Mononuclear cell (primary cell): ENCODE data around the gene CBX8. TPM values are rescaled to one million over a fixed set of nuclear protein-coding genes. Genes with fewer than 3 reads are reported as not detected.

Experiments
- H3K27me3 ChIP-seq: 2 replicates; pipeline ENCODE4 v1.6.0; 2011; ENCODE audit warnings: low read length, control low read depth; ENCODE audit not compliant: insufficient read depth
- H3K4me1 ChIP-seq: 2 replicates; pipeline ENCODE4 v1.5.1; 2011; ENCODE audit warnings: mild to moderate bottlenecking, low read length, control low read depth; ENCODE audit not compliant: insufficient read depth
- H3K4me3 ChIP-seq: 2 replicates; pipeline ENCODE4 v1.5.1; 2011; ENCODE audit warnings: mild to moderate bottlenecking, low read length, moderate library complexity
- H3K9me3 ChIP-seq: 2 replicates; pipeline ENCODE4 v1.5.1; 2011; ENCODE audit warnings: low read depth, mild to moderate bottlenecking, control low read depth, low read length
- total RNA-seq: library from RNA; depleted of rRNA; stranded (reverse); fragments of >200 nt; gene quantifications from one replicate; pipeline ENCODE4 v1.2.3, GENCODE V29; 2012

Gene CBX8
- total RNA-seq, result 1.2 TPM

GRCh38 chr17:79796763-79797491, at the start of gene CBX8:
Gene CBX8 (minus strand): TSS chr17:79797077. CDS start chr17:79796998, 79 bp downstream.
- Histone ChIP-seq H3K4me1 (peaks cover 51% of the 10 kb centered on the region), H3K9me3 (no peaks in the 10 kb centered on the region), H3K27me3 (peaks cover 55% of the 10 kb centered on the region), H3K4me3 (peak within 1 kb of the TSS; percentile 63)

- Histone ChIP-seq H3K4me1 (peaks cover 53% of the 10 kb centered on the region), H3K27me3 (peaks cover 66% of the 10 kb centered on the region), H3K9me3 (no peaks in the 10 kb centered on the region), H3K4me3 (no peak overlapping the region)
Observed at GRCh38 chr17:79845601-79845949, 48.7 kb upstream of the CBX8 start.

- H3K9me3 ChIP-seq, result no peaks in the 10 kb centered on the region
- H3K4me1 ChIP-seq, result peaks cover 58% of the 10 kb centered on the region
- H3K4me3 ChIP-seq, result no peak overlapping the region
- H3K27me3 ChIP-seq, result peaks cover 69% of the 10 kb centered on the region
Observed at GRCh38 chr17:79844869-79845600, 48.2 kb upstream of the CBX8 start.

GRCh38 chr17:79843816-79844800, 47.2 kb upstream of the CBX8 start:
- Histone ChIP-seq H3K9me3 (no peaks in the 10 kb centered on the region), H3K4me1 (peaks cover 63% of the 10 kb centered on the region), H3K27me3 (peaks cover 73% of the 10 kb centered on the region), H3K4me3 (no peak overlapping the region)

GRCh38 chr17:79843474-79843815, 46.6 kb upstream of the CBX8 start:
- H3K4me3 ChIP-seq, result no peak overlapping the region
- peaks cover 63% of the 10 kb centered on the region for H3K4me1 ChIP-seq
- no peaks in the 10 kb centered on the region for H3K9me3 ChIP-seq
- H3K27me3 ChIP-seq, result peaks cover 72% of the 10 kb centered on the region

- H3K27me3 ChIP-seq, result peaks cover 66% of the 10 kb centered on the region
- no peaks in the 10 kb centered on the region for H3K9me3 ChIP-seq
- H3K4me1 ChIP-seq, result peaks cover 65% of the 10 kb centered on the region
- H3K4me3 ChIP-seq, result no peak overlapping the region
Observed at GRCh38 chr17:79842656-79843473, 46.0 kb upstream of the CBX8 start.

GRCh38 chr17:79842136-79842655, 45.3 kb upstream of the CBX8 start:
- Histone ChIP-seq H3K9me3 (no peaks in the 10 kb centered on the region), H3K27me3 (peaks cover 62% of the 10 kb centered on the region), H3K4me3 (no peak overlapping the region), H3K4me1 (peaks cover 72% of the 10 kb centered on the region)

GRCh38 chr17:79841369-79842135, 44.7 kb upstream of the CBX8 start:
- H3K4me3 ChIP-seq, result no peak overlapping the region
- H3K27me3 ChIP-seq, result peaks cover 58% of the 10 kb centered on the region
- H3K9me3 ChIP-seq, result no peaks in the 10 kb centered on the region
- H3K4me1 ChIP-seq, result peaks cover 78% of the 10 kb centered on the region

- Histone ChIP-seq H3K4me3 (no peak overlapping the region), H3K4me1 (peaks cover 82% of the 10 kb centered on the region), H3K9me3 (no peaks in the 10 kb centered on the region), H3K27me3 (peaks cover 51% of the 10 kb centered on the region)
Observed at GRCh38 chr17:79840989-79841286, 44.1 kb upstream of the CBX8 start.

- peaks cover 46% of the 10 kb centered on the region for H3K27me3 ChIP-seq
- H3K4me3 ChIP-seq, result no peak overlapping the region
- peaks cover 82% of the 10 kb centered on the region for H3K4me1 ChIP-seq
- no peaks in the 10 kb centered on the region for H3K9me3 ChIP-seq
Observed at GRCh38 chr17:79840269-79840988, 43.6 kb upstream of the CBX8 start.

- peaks cover 82% of the 10 kb centered on the region for H3K4me1 ChIP-seq
- peak within 1 kb of the TSS; percentile 73 for H3K4me3 ChIP-seq
- H3K27me3 ChIP-seq, result peaks cover 42% of the 10 kb centered on the region
- no peaks in the 10 kb centered on the region for H3K9me3 ChIP-seq
Observed at GRCh38 chr17:79839356-79840268, 42.7 kb upstream of the CBX8 start, which contains the start of gene CBX4. Gene CBX4 (minus strand): TSS chr17:79839440. CDS start chr17:79839251, 189 bp downstream.

GRCh38 chr17:79838522-79839274, 41.8 kb upstream of the CBX8 start:
- Histone ChIP-seq H3K27me3 (peaks cover 35% of the 10 kb centered on the region), H3K4me1 (peaks cover 73% of the 10 kb centered on the region), H3K9me3 (no peaks in the 10 kb centered on the region), H3K4me3 (peak overlapping the region; percentile 73)
